Vagina (tissue), 2 donors: Measurements from ENCODE around the gene KCNA3.

Experiments
- POLR2A ChIP-seq, 2 donors: fragments of 450-650 bp; IDR thresholded peaks; one replicate each; pipeline ENCODE4 v1.6.1; 2017; ENCODE audit warnings: antibody characterized with exemption in 2 of 2, mild to moderate bottlenecking in 2 of 2, moderate library complexity in 2 of 2
- TF ChIP-seq, protein P1 (sequence below), 3 experiments: fragments of 450-650 bp in 2 of 3; fragments of 200-600 bp in 1 of 3; sonication (generic) in 1 of 3; IDR thresholded peaks; one replicate each; pipeline ENCODE4 v1.5.1; 2017 to 2019; ENCODE audit warnings: antibody characterized with exemption in 3 of 3, mild to moderate bottlenecking in 2 of 3, moderate library complexity in 2 of 3

DNA sequence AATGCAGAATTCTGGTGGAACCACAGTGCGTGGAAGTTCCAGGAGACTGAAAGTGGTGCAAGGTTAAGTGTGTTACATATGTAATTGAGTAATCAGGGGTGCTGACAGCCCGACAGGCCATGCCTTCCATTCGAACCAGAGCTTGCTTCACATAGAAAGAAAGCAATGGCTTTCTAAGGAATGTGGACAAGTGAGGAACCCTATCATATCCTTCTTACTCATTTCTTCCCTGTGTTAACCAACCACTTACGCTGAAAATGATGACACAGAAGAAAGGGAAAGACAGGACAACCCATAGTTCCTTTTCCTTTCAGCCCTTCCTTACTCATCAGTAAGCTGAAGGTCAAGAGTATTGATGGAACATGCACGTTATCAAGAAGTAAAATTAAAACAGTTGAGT, 48.1 kb upstream of the KCNA3 start:
- TF ChIP-seq POLR2A (IDR thresholded peaks at IDR 0.05) = no peak
- TF ChIP-seq, protein P1, sequence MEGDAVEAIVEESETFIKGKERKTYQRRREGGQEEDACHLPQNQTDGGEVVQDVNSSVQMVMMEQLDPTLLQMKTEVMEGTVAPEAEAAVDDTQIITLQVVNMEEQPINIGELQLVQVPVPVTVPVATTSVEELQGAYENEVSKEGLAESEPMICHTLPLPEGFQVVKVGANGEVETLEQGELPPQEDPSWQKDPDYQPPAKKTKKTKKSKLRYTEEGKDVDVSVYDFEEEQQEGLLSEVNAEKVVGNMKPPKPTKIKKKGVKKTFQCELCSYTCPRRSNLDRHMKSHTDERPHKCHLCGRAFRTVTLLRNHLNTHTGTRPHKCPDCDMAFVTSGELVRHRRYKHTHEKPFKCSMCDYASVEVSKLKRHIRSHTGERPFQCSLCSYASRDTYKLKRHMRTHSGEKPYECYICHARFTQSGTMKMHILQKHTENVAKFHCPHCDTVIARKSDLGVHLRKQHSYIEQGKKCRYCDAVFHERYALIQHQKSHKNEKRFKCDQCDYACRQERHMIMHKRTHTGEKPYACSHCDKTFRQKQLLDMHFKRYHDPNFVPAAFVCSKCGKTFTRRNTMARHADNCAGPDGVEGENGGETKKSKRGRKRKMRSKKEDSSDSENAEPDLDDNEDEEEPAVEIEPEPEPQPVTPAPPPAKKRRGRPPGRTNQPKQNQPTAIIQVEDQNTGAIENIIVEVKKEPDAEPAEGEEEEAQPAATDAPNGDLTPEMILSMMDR (IDR thresholded peaks at IDR 0.05) = no peak
